GM21390 (cell line): ENCODE data around the gene EIF3B.
"Not testable (repeated sequence)": the region's sequence is repeated elsewhere in the genome, so short reads cannot be mapped to it uniquely, and the experiment has no call there.

ENCODE experiments used
- ATAC-seq: cut with Tn5 transposase; IDR thresholded peaks from one replicate; pipeline ENCODE4 v1.9.1; 2021; ENCODE audit not compliant: unreplicated experiment

EIF3B gene

DNA sequence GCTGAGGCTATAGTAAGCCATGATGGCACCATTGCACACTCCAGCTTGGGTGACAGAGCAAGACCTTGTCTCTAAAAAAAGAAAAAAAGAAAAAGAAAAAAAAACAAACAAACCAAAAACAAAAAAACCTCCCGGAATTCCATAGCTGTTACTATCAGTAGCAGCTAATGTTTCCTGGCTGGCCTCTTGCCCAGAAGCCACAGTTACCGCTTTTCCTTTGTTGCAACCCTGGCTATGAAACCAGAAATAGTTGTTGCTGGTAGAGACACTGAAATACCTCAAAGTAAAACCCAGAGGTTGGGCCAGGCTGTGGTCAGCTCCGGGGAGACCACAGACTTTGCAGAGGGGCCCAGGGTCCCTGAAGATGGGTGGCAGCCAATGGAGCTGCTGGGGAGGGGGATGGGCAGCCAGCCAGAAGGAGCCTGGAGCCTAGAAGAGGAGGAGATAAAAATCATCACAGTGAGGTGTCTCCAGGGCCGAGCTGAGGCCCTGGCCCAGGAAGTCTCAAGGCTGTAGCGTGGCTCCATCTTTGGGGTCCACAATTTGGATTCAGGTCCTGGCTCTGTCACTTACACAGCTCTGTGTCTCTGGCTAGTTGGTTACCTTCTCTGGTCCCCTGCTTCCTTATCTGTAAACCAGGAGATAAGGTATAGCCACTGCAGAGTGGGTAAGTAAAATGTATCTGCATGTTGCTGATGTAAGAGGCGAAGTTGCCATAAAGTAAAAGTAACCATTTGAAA, 45.4 kb downstream of the EIF3B start:
- ATAC-seq = no peak

DNA sequence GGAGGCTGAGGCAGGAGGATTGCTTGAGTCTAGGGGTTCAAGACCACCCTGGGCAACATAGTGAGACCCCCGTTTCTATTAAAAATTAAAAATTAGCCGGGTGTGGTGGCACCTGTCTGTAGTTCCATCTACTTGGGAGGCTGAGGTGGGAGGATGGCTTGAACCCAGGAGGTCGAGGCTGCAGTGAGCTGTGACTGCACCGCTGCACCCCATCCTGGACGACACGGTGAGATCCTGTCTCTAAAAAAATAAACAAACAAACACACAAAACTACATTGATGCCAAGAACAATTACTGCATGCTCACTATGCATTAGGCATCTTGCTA, 48.0 kb downstream of the EIF3B start:
- no peak for ATAC-seq

DNA sequence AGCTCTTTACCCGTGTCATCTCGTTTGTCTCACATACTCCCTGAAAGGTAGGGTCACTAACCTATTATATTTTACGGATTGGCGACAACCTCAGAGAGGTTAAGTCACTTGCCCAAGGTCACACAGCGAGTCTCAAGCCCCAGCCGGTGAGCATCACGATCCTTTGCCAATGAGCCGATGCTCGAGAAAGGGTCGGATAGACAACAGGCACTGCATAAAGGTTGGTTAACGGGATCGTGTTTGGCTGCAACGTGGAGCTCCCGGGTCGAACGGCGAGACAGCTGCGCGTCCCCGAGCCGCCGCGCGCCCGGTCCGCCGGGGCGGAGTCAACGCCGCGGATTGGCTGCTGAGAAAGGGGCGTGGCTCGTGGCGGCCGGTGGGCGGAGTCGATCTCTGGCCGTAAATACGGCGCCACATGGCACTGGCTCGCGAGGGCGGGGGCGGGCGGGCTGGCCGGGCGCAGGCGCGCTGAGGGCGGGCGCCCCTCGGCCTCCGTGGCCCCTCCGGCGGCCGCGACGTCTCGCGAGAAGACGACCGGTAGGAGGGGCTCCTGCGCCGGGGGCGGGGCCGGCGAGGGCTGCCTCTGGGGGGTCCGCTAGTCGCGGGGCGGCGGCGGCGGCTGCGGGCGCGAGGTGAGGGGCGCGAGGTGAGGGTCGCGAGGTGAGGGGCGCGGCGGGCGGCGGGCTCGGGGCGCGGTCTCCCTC, 48.5 kb downstream of the EIF3B start, which contains the start of gene CHST12:
TSS of gene CHST12 (plus strand) at position 598 of the 704 bp plus-strand sequence. CDS start 29,029 bp downstream, outside the sequence.
- peak; percentile 36 for ATAC-seq

DNA sequence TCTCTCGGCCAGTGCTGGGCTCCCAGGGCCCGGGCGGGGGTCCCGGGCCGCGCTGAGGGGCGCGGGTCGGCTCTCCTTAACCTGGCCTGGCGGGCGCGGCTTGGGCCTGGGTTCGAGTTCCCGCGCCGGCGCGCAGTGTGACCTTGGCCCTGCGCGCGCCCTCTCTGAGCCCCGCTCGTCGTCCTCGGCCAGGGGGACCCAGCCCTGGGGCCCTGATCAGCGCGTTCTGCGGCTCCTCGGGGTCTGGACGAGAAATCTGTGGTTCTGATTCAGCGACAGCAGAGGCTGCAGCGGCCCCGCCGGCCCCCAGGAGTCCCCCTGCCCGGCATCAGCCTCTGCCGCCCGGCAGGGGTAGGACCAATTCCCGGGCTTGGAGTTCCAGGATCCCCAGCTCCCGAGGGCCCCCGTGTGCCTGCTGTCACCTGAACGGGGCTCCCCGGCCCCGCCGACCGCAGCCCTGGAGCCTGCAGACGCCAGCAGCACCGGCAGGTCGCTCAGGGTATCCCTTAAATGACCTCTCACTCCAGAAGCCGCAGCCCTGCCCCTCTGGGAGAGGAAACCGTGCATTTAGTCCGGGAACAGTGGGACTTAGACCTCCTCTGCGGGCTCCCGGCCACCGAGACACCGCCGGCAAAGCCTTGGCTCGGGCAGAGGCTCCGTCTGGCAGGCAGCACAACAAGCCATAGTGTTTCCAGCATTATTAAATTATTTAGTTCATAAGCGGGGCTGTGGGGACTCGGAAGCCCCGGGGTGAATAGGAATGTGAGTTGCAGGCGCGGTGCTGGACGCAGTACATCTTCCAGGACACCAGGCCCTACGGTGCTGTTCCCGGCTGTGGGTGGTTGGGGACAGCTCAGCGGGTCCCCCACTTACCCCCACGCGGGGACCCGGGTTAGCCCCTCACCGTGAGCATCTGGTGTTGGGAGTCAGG, 49.4 kb downstream of the EIF3B start:
- no peak for ATAC-seq

DNA sequence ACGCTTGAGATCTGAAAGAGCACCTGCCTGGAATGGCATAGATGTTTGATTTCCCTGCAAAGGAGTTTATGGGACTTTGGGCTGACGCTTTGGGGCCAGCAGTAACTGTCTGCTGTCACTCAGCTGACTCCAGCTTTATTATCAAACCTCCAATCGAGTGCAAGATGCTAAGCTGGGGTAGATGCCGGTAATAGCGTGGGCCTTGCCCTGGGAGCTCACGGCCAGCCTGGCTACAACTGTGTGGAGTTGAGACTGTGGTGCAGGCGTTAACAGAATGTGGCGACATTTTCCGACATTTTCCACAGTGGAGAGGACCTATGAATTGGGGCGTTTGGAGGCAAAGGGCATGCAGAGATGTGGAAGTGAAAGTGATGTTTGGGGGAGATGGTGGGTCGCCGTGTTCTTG, 50.1 kb downstream of the EIF3B start:
- no peak for ATAC-seq

DNA sequence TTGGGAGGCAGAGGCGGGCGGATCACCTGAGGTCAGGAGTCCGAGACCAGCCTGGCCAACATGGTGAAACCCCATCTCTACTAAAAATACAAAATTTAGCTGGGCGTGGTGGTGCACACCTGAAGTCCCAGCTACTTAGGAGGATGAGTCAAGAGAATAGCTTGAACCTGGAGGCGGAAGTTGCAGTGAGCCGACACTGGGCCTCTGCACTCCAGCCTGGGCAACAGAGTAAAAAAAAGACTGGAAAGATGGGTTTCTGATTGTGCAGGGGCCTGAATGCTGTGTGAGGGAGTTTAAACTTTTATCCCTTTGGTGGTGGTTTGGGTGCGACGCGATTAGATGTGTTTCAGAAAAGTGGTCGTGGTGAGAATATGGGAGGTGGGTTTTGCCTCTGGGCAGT, 50.6 kb downstream of the EIF3B start:
- no peak for ATAC-seq

DNA sequence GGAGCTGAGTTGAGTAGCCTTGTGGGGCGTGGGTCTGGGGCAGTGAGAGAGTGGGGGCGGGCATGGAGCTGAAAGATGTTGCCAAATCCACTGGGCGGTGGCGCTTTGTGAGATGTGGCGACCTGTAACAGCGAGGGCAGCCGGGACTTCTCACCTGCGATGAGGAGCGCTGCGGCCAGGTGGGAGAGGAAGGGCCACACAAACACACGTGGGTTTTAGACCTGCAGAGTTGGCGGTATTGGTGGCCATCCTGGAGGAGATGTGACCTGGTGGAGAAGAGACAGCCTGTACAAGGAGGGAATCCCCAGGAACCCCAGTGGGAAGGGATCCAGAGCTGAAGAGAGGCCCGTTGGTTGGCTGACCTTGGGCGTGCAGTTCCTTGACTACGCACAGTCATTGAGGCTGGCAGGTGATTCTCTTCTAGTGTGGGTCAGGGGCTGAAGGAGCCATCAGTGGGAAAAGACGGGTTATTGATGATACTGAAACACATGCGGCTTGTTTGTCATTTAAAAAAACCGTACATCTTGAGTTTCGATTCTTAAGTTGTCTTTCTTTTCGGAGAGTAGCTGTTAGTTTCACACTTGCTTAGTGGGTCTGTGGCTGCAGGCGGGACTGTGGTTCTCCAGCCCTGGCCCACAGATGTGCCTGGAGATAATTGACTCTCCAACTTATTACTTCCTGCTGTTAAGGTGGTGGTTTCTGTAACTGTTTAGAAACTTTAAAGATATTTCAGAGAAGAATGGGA, 51.1 kb downstream of the EIF3B start:
- ATAC-seq = peak; percentile 49

DNA sequence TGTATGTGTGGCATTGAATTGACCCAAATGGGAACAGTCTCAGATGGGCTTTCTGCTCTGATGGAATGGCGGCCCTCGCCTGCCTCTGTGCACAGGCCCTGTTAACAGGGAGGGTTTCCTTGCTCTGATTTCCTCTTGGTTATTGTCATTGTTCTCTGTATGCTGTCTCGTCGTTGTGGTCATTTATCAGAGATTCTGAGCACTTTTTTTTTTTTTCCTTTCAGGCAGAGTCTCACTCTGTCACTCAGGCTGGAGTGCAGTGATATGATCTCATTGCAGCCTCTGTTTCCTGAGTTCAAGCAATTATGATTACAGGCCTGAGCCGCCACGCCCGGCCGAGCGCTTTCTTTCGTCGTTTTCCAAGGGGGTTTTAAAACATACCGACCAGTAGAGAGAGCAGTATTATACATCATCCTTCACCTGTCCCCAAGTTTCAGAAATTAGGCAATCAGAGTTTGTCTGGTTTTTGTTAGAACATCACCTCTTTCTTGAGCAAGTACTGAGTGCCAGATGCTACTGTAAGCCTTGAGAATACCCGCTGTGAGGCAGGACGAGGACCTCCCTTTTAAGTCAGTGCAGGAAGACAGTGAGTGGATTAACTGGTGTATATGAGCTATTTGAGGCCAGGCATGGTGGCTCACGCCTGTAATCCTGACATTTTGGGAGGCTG, 55.3 kb downstream of the EIF3B start:
- no peak for ATAC-seq

DNA sequence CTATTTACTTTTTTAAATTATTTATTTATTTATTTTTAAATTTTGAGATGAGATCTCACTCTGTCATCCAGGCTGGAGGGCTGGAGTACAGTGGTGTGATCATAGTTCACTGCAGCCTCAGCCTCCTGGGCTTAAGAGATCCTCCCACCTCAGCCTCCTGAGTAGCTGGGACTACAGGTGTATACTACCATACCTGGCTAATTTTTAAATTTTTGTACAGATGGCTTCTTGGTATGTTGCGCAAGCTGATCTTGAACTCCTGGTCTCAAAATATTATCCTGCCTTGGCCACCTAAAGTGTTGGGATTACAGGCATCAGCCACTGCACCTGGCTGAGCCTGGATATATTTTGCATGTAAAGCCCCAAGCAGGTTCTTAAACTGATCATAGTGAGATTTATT, 56.4 kb downstream of the EIF3B start:
- ATAC-seq = no peak

DNA sequence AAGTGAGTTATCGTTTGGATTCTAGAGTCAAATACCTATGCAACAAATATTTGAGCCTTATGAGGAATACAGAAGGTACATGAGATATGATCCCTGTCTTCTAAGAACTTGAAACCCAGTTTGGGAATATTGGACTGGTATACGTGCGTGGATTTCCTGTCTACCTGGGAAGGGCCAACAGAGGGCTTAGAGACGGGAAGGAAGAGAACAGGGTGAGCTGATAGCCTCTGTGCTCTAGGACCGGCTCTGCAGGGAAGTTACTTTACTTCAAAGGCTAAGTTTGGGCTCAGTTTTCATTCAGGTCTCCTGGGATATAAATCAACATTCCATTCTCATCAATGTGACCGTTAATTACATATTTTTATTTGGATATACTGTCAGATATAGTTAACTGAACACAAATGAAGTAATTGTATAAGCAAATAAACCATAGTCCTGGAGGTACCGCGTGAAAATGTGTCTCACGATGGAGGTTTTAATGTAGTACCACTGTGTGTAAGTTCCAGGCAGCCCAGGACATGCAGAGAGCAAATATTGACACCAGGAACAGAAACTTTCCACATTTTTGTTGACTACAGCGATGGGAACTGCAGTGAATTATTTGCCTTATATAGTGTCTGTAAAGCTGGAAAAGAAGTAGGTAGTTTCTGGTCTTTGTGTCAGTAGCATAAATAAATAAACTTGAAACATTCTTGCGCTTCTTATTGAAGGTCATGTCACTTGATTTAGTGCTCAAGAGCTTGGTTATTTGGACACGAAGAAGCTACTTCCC, 57.4 kb downstream of the EIF3B start:
- no peak for ATAC-seq

DNA sequence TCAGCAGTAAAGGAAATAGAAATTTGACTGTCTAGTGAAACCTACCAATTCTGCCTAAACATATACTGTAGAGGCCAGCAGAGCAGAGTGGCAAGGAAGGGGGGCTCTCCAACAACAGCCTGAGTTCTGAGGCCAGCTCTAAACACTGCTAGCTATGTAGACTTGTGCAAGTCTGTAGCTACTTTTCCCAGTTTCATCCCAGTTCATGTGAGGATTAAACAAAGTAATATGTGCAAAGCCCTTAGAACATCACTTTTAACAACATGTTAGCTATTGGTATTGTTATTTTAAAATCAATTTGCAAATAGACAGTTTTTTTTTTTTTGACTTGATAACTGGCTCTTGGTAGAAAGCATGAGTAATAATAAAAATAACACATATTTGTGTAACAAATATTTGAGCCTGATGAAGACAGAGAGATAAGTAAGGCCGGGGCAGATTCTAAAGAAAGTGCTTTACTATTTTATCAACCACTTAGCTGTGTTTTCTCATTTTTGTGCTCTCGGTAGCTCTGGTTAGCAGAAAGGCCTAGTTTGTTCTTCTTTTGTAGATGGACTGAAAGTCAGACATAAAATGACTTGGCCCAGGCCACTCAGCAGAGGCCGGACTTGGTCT, 58.1 kb downstream of the EIF3B start:
- no peak for ATAC-seq

DNA sequence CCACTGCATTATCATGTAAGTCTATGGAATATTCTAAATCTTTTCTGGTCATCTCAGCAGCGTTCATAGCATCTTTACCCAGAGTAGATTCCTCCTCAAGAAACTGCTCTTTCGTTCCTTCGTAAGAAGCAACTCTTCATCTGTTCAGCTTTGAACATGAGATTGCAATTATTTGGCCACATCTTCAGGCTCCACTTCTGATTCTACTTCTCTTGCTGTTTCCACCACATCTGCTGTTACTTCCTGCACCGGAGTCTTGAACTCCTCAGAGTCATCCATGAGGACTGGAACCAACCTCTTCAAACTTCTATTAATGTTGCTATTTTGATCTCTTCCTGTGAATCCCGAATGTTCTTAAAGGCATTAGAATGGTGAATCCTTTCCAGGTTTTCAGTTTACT, 61.4 kb downstream of the EIF3B start:
- ATAC-seq = no peak

DNA sequence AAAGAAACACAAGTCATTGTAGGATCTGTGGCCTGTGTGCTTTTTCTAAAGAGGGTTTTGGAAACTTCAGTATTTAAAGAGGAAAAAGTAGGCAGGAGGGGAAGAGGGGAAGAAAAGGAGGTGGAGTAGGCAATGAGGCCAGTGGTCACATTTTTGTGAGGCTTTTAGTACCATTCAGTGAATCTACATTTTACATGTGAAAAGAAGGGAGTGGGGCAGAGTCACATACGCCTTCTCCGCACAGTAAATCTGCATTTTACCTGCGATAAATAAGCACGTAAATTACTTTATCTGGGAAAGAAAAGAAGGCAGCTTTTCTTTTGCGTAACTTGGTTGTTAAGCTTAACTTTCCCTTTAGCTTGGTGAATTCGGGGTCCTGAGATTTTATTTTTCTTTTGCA, 62.0 kb downstream of the EIF3B start:
- ATAC-seq = no peak

DNA sequence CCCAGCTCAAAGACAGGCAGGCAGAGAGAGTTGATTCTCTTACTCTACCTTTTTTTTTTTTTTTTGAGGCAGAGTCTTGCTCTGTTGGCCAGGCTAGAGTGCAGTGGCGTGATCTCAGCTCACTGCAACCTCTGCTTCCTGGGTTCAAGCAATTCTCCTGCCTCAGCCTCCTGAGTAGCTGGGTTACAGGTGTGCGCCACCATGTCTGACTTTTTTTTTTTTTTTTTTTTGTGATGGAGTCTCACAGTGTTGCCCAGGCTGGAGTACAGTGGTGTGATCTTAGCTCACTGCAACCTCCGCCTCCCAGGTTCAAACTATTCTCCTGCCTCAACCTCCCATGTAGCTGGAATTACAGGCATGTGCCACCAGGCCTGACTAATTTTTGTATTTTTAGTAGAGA, 62.6 kb downstream of the EIF3B start:
- not testable (repeated sequence) for ATAC-seq

DNA sequence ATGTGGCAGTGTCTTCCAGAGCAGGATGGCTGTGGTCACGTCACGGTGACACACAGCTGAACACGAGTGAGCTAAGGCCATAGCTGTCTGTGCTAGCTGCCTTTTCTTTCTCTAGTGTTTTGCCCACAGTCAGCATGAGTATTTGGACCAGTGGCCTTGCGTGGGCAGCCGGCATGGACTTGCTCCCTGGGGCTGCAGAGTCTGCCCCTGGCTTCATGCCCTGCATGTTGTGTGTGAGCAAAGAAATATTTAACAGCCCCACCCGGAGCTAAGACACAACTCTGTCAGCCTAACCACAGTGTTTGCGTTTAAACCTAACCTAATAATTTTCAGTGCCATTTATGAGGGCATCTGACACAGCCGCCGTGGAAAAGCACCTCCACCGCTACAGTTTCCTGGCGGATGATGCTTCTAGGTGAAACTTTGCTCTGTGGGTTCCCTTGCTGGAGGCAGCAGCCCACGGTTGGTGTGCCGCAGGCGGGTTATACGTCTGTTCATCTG, 63.4 kb downstream of the EIF3B start:
- no peak for ATAC-seq

DNA sequence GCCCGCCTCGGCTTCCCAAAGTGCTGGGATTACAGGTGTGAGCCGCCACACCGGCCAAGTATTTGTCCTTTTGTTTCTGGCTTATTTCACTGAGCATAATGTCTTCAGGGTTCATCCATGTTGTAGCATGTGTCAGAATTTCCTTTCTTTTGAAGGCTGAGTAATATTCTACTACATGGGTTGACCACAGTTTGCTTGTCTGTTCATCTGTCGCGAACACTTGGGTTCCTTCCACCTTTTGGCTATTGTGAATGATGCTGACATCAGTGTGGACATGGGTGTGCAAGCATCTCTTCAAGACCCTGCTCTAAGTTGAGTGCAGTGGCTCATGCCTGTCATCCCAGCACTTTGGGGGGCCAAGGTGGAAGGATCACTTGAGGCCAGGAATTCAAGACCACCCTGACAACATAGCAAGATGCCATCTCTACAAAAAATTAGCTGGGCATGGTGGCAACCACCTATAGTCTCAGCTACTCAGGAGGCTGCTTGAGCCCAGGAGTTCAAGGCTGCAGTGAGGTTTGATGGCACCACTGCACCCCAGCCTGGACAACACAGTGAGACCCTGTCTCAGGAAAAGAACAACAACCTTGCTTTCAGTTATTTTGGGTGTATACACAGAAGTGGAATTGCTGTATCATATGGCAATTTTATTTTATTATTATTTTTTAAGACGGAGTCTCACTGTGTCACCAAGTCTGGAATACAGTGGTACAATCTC, 65.7 kb downstream of the EIF3B start:
- no peak for ATAC-seq

DNA sequence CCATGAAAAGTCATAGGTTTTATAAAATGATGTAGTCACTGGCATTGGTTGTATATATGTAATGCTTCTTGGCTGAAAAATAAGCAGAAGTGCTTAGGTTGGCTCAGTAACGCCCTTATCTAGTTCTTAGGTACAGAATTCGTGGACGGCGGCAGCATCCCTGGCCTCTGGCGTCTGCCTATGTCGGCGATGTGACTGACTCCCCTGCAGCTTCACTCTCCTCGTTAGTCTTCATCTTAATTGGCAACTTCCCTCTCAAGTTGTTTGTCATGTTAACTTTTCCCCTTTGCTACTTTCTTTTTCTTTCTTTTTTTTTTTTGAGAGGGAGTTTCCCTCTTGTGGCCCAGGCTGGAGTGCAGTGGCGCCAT, 67.3 kb downstream of the EIF3B start:
- no peak for ATAC-seq

DNA sequence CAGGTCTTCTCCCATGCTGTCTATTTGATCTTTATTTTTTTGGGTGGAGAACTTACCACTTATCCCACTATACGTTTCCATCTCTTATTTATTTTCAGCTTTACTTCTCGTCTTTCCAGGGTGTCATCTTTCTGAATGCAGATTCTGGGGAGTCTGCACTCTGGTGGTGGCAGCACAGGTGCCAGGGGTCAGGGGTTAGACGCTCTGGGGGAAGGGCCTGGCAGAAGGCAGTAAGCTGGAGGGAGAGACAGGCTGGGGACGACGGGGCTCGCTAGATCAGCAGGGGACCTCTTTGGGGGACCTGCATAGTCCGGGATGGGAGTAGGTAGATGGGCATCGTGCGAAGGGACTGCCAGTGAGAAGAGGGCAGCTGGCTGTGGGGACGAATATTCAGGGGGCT, 71.1 kb downstream of the EIF3B start:
- ATAC-seq = no peak
